Gastroesophageal sphincter (tissue), 4 donors: ENCODE measurements around the gene SUCLG2. TPM values are rescaled to one million over a fixed set of nuclear protein-coding genes. Genes with fewer than 3 reads are reported as not detected.
A peak's percentile ranks its signal among the peaks of the same experiment; 100 is the strongest.

Experiments
- ATAC-seq: fragments of 150-250 bp; one replicate; pipeline ENCODE4 v1.9.1; 2016; ENCODE audit warnings: mild to moderate bottlenecking, moderate library complexity
- H3K27ac ChIP-seq, 4 donors: fragments of 200-600 bp; sonication (generic) in 3 of 4; 1 replicate in 3 of 4; 2 replicates in 1 of 4; pipeline ENCODE4 v1.5.1; 2016 to 2019
- H3K27me3 ChIP-seq: fragments of 200-600 bp; sonication (generic); one replicate; pipeline ENCODE4 v1.5.1; 2019
- H3K36me3 ChIP-seq, 2 donors: fragments of 200-600 bp; sonication (generic); one replicate each; pipeline ENCODE4 v1.5.1; 2019; ENCODE audit warnings: control low read depth in 1 of 2
- H3K4me1 ChIP-seq, 3 donors: fragments of 200-600 bp; sonication (generic); 1 replicate in 2 of 3; 2 replicates in 1 of 3; pipeline ENCODE4 v1.5.1; 2016 to 2019; ENCODE audit warnings: control low read depth in 2 of 3
- H3K4me3 ChIP-seq, 2 donors: fragments of 200-600 bp; sonication (generic); one replicate each; pipeline ENCODE4 v1.5.1; 2019; ENCODE audit warnings: mild to moderate bottlenecking in 1 of 2, moderate library complexity in 1 of 2
- H3K9me3 ChIP-seq, 3 donors: fragments of 200-600 bp; sonication (generic); one replicate each; pipeline ENCODE4 v1.5.1; 2017 to 2019; ENCODE audit warnings: control low read depth in 2 of 3
- EP300 ChIP-seq: sonication (generic); formaldehyde crosslinking; IDR thresholded peaks from one replicate; pipeline ENCODE4 v1.6.1; 2017; ENCODE audit warnings: antibody characterized with exemption, mild to moderate bottlenecking
- POLR2A ChIP-seq, 2 donors: fragments of 450-650 bp; IDR thresholded peaks; one replicate each; pipeline ENCODE4 v1.6.1; 2017; ENCODE audit warnings: antibody characterized with exemption in 2 of 2, mild to moderate bottlenecking in 2 of 2, moderate library complexity in 1 of 2
- POLR2AphosphoS5 ChIP-seq: sonication (generic); formaldehyde crosslinking; IDR thresholded peaks from one replicate; pipeline ENCODE4 v1.6.1; 2017; ENCODE audit warnings: antibody characterized with exemption
- WGBS, 2 donors: methylation state at CpG; one replicate each; pipeline ENCODE4 v1.1.5; 2018; ENCODE audit warnings: low coverage in 1 of 2; 5-methylcytosine and 5-hydroxymethylcytosine counted together
- total RNA-seq, 4 donors: library from RNA; depleted of rRNA; stranded (reverse); fragments of >200 nt; gene quantifications; one replicate each; pipeline ENCODE4 v1.1.0, GENCODE V29; 2016
- TF ChIP-seq, protein P1 (sequence below), 4 experiments: fragments of 200-600 bp in 2 of 4; fragments of 450-650 bp in 2 of 4; sonication (generic) in 1 of 4; IDR thresholded peaks; one replicate each; pipeline ENCODE4 v1.5.1; 2017 to 2019; ENCODE audit warnings: antibody characterized with exemption in 4 of 4, mild to moderate bottlenecking in 2 of 4, moderate library complexity in 2 of 4

SUCLG2 gene
- total RNA-seq, 4 donors from 2014 or later = 53.3 to 79.4 (median 69.8) TPM

DNA sequence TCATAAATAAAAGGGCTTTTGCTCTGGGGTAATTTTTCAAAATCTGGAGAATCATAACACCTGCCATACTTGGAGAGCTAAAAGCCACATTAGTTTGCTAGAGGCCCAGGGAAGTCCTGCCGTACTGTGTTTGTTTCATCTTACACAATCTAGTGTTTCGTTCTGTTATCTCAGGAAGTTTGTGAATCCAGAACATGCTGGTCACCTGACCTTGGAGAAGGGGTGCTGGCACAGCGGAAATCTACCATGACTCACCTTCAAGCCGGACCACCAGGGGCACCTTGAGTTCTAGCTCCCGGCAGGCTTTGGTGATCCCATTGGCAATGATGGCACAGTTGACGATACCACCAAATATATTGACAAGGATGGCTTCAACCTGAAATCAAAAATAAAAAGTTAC lies 253.9 kb downstream of the SUCLG2 start:
- Histone ChIP-seq H3K4me1 (no peaks in the 10 kb centered on the region), H3K36me3 (peaks cover 0 to 27% of the 10 kb centered on the region in 2 donors), H3K27ac (no peak overlapping the region), H3K27me3 (no peaks in the 10 kb centered on the region), H3K9me3 (no peaks in the 10 kb centered on the region), H3K4me3 (no peak overlapping the region)
- TF ChIP-seq POLR2A (IDR thresholded peaks at IDR 0.05) = no peak
- no peak for TF ChIP-seq EP300
- TF ChIP-seq, protein P1, sequence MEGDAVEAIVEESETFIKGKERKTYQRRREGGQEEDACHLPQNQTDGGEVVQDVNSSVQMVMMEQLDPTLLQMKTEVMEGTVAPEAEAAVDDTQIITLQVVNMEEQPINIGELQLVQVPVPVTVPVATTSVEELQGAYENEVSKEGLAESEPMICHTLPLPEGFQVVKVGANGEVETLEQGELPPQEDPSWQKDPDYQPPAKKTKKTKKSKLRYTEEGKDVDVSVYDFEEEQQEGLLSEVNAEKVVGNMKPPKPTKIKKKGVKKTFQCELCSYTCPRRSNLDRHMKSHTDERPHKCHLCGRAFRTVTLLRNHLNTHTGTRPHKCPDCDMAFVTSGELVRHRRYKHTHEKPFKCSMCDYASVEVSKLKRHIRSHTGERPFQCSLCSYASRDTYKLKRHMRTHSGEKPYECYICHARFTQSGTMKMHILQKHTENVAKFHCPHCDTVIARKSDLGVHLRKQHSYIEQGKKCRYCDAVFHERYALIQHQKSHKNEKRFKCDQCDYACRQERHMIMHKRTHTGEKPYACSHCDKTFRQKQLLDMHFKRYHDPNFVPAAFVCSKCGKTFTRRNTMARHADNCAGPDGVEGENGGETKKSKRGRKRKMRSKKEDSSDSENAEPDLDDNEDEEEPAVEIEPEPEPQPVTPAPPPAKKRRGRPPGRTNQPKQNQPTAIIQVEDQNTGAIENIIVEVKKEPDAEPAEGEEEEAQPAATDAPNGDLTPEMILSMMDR (IDR thresholded peaks at IDR 0.05) = no peak
- no peak for TF ChIP-seq POLR2AphosphoS5
- 89 to 91% methylated on average over 6 of the region's 6 CpGs for WGBS, 2 donors
- no peak for ATAC-seq

DNA sequence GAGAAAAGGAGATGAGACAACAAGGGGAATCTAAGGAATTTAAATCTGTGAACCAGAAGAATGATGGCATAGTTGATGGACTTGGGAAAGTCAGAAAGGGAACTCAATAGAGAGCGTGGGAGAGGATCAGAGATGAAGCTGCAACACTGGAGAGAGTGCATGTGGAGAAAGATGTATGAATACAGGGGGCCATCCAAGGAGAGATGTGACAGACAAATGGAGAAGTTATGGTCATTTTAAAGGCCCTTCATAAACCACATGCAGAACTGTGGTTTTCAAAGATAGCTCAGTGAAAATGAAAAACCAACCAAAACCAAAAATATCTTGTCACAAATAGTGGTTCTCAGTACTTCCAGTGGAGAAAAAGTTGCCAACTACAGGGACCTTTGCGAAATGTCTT lies 265.2 kb downstream of the SUCLG2 start:
- ATAC-seq = no peak
- no peaks in the 10 kb centered on the region for H3K27me3 ChIP-seq
- H3K4me1 ChIP-seq = peaks cover 0 to 6% (median 0%) of the 10 kb centered on the region in 3 donors
- no peaks in the 10 kb centered on the region for H3K9me3 ChIP-seq
- peaks cover 0 to 9% of the 10 kb centered on the region in 2 donors for H3K36me3 ChIP-seq
- H3K27ac ChIP-seq = no peak overlapping the region
- TF ChIP-seq POLR2AphosphoS5 (no peak), EP300 (no peak), POLR2A (IDR thresholded peaks at IDR 0.05) (no peak)
- TF ChIP-seq, protein P1 (IDR thresholded peaks at IDR 0.05) = no peak
- no peak overlapping the region for H3K4me3 ChIP-seq
- 96 to 100% methylated on average over 2 of the region's 2 CpGs for WGBS, 2 donors

GRCh38 chr3:67388738-67389137 lies 265.7 kb downstream of the SUCLG2 start:
- Histone ChIP-seq H3K4me3 (no peak overlapping the region), H3K27me3 (no peaks in the 10 kb centered on the region), H3K27ac (no peak overlapping the region), H3K4me1 (peaks cover 0 to 6% (median 0%) of the 10 kb centered on the region in 3 donors), H3K36me3 (peaks cover 0 to 9% of the 10 kb centered on the region in 2 donors), H3K9me3 (no peaks in the 10 kb centered on the region)
- 90 to 100% methylated on average over 2 to 3 of the region's 3 CpGs for WGBS, 2 donors
- TF ChIP-seq POLR2A (IDR thresholded peaks at IDR 0.05) (no peak), EP300 (no peak), POLR2AphosphoS5 (no peak)
- TF ChIP-seq, protein P1 (IDR thresholded peaks at IDR 0.05) = no peak
- ATAC-seq = no peak

GRCh38 chr3:67386451-67386850 lies 268.0 kb downstream of the SUCLG2 start:
- Histone ChIP-seq H3K27ac (no peak overlapping the region), H3K27me3 (no peaks in the 10 kb centered on the region), H3K9me3 (no peaks in the 10 kb centered on the region), H3K4me1 (peaks cover 0 to 28% (median 0%) of the 10 kb centered on the region in 3 donors), H3K36me3 (no peaks in the 10 kb centered on the region), H3K4me3 (no peak overlapping the region)
- TF ChIP-seq EP300 = no peak
- 72 to 86% methylated on average over 1 to 2 of the region's 5 CpGs for WGBS, 2 donors
- no peak for ATAC-seq

DNA sequence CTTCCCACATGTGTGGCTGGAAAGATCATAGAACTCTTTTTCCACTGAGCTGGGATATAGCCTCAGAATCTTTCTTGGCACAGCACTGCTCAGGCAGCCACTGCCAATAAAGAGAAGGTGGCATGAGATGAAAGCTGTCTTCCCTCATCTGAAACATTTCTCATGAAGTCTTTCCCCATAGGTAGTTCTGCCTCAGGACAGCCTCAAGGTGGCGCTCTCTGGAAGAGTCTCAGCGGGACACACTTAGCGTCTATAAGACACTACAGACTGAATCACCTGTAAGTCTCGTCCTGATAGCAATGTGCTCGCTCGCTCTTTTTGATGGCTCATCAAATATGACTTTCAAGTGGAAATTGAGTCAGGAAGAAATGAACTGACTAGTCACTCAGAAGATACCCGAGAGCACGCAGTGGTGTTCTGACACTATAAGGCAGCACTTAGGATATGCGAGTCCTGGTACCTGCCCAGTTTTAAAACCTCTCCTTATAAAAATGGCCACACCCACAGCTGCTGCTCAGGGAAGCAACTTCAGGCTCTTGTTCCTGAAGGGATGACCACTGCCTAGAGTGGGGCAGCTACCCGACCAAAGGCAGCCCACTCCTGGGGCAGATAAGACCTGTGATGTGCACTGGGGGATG lies 269.5 kb downstream of the SUCLG2 start:
- TF ChIP-seq, protein P1 (IDR thresholded peaks at IDR 0.05) = peak in 1 of 4 experiments; percentile 34
- TF ChIP-seq POLR2AphosphoS5 = no peak
- TF ChIP-seq EP300 = no peak
- H3K4me1 ChIP-seq = peaks cover 0 to 28% (median 0%) of the 10 kb centered on the region in 3 donors
- H3K36me3 ChIP-seq = no peaks in the 10 kb centered on the region
- H3K9me3 ChIP-seq = no peaks in the 10 kb centered on the region
- WGBS, 2 donors = 68 to 90% methylated on average over 2 to 5 of the region's 10 CpGs
- no peak overlapping the region for H3K27ac ChIP-seq
- H3K4me3 ChIP-seq = no peak overlapping the region
- H3K27me3 ChIP-seq = no peaks in the 10 kb centered on the region
- no peak for ATAC-seq
